Fibroblast of lung (primary cell): ENCODE measurements around the gene EFHD1.

Source experiments
- CTCF ChIP-seq, 2 donors: IDR thresholded peaks in 1 of 2; conservative IDR thresholded peaks in 1 of 2; 1 replicate in 1 of 2; 2 replicates in 1 of 2; pipeline ENCODE4 v1.5.1; 2011 to 2012; ENCODE audit warnings: low read length in 2 of 2, control low read depth in 1 of 2, inconsistent platforms in 1 of 2, low read depth in 1 of 2, mild to moderate bottlenecking in 1 of 2
- EZH2 ChIP-seq: IDR thresholded peaks from 2 replicates; pipeline ENCODE4 v1.5.1; 2012; ENCODE audit warnings: low read length, control low read depth, mild to moderate bottlenecking; ENCODE audit errors: missing control alignments

DNA sequence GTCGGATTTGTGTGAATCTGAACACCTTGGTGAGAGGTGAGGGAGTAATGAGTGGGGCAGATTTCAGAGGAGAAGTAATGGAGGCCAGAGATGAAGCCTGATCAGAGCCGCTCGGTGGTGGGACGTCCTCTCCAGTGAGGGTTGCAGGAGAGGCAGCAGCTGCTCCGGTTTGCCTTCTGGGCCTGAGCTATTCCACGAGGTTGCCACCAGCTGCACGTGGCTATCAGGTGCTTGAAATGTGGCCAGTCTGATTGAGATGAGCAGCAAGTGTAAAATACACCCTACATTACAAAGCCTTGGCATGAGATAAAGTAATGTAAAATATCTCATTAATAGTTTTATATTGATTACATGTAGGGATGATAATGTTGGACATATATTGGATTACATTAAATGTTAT lies 10.8 kb upstream of the EFHD1 start:
- TF ChIP-seq CTCF (conservative IDR thresholded peaks at IDR 0.05 in 1 of 2, IDR thresholded peaks at IDR 0.05 in 1 of 2; ENCODE audit: low read depth in 1 of 2, low read length in 2 of 2), result no peak
- no peak for TF ChIP-seq EZH2
